ENCODE measurements around the gene ROPN1B. TPM values are rescaled to one million over a fixed set of nuclear protein-coding genes. Genes with fewer than 3 reads are reported as not detected.
A peak's percentile ranks its signal among the peaks of the same experiment; 100 is the strongest.
"Not testable (repeated sequence)": the region's sequence is repeated elsewhere in the genome, so short reads cannot be mapped to it uniquely, and the experiment has no call there.

ROPN1B gene
- total and polyA plus RNA-seq, 11 donors = 1.1 to 8.1 (median 2.0) TPM

DNA sequence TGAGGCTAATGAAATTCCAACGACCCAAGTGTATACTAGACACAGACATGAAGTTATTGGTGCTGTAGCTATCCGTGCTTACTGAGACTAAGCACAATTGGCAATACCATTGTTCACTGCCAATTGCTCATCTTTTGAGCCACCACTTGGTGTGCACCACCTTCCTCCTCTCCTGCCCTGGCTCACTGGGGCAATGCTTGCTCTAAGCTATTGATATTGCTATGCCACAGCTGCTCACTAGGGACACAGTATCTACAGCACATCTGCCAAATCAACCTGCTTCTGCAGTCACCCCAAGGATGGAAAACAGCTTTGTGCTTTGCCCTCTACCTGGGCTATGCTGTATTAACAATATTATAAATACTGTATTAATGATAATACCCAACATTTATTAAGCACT is 16.0 kb downstream of the ROPN1B start:
- intact Hi-C loops (cut with DNase I) = loop anchor here in 1 of 10 donors (10.0 kb wide), 1 partner anchor 100 kb away; the partner anchor contains the start of gene SLC41A3
- not testable (repeated sequence) for H3K27me3 ChIP-seq, H3K4me1 ChIP-seq, H3K36me3 ChIP-seq, H3K4me3 ChIP-seq, DNase-seq, H3K9me3 ChIP-seq, ATAC-seq, H3K27ac ChIP-seq
- 92 to 97% (median 93%) methylated on average over 2 of the region's 2 CpGs for WGBS, 4 donors

DNA sequence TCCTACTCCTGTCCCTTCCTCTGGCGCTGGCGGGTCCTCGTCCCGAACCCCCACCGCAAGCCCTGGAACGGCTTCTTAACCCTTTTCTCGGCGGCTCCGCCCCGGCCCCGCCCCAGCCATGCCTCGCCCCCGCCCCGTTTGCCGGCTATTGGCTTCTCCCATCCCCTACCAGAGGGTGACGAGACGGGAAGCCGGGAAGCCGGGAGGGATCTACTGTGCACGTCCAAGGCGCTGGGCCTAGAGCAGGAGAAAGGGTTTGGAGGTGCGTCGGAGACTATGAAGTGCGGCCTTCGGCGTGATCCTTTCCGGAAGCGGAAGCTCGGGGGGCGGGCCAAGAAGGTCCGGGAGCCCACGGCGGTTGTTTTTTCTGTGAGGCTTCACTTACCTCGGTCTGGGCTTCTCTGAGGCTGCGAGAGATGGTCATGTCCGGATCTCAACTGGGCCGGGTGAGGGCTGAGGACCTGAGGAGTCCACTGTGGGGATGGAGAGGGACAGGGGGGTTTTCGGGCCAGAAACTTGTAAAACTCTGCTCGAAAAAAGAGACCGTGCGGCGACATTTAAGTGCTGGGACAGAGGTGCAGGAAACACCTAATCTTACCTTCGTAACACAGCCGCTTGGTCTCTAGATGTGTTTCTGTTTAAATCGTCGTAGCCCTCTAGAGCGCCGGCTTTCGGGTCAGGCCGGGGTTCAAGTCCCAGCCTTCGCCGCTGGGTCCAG is 21.4 kb downstream of the ROPN1B start:
- peak; percentile 89 to 96 (median 93) for DNase-seq
- Histone ChIP-seq H3K36me3 (no peaks in the 10 kb centered on the region), H3K27me3 (no peaks in the 10 kb centered on the region), H3K4me1 (peaks cover 0 to 15% (median 5%) of the 10 kb centered on the region in 12 donors), H3K9me3 (no peaks in the 10 kb centered on the region), H3K4me3 (peak overlapping the region; percentile 30 to 94 (median 60)), H3K27ac (peak overlapping the region in 10 of 12 donors; percentile 16 to 85 (median 80))
- ATAC-seq = peak; percentile 94 to 100 (median 100)
- TF ChIP-seq, protein P1, sequence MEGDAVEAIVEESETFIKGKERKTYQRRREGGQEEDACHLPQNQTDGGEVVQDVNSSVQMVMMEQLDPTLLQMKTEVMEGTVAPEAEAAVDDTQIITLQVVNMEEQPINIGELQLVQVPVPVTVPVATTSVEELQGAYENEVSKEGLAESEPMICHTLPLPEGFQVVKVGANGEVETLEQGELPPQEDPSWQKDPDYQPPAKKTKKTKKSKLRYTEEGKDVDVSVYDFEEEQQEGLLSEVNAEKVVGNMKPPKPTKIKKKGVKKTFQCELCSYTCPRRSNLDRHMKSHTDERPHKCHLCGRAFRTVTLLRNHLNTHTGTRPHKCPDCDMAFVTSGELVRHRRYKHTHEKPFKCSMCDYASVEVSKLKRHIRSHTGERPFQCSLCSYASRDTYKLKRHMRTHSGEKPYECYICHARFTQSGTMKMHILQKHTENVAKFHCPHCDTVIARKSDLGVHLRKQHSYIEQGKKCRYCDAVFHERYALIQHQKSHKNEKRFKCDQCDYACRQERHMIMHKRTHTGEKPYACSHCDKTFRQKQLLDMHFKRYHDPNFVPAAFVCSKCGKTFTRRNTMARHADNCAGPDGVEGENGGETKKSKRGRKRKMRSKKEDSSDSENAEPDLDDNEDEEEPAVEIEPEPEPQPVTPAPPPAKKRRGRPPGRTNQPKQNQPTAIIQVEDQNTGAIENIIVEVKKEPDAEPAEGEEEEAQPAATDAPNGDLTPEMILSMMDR (IDR thresholded peaks at IDR 0.05) = no peak
- peak in 1 of 2 donors; percentile 48 for TF ChIP-seq POLR2A (IDR thresholded peaks at IDR 0.05)
- WGBS, 4 donors = 3 to 15% (median 3%) methylated on average over 49 to 52 of the region's 52 CpGs
- intact Hi-C loops (cut with DNase I) = loop anchor here in 3 of 10 donors (2.0 to 5.0 kb wide), 2 partner anchors 16 to 92 kb away; partner anchors contain the start of gene SLC41A3 (in 3 of the 3)

DNA sequence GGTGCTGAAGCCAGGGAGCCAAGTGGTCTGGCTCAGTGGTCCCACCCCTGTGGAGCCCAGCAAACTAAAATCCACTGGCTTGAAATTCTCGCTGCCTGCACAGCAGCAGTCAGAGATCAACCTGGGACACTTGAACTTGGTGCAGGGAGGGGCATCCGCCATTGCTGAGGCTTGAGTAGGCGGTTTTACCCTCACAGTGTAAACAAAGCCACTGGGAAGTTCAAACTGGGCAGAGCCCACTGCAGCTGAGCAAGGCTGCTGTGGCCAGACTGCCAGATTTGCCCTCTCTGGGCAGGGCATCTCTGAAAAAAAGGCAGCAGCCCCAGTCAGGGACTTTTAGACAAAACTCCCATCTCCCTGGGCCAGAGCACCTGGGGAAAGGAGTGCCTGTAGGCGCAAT is 27.8 kb downstream of the ROPN1B start:
- H3K27me3 ChIP-seq; H3K27ac ChIP-seq; H3K4me3 ChIP-seq; H3K4me1 ChIP-seq; intact Hi-C loops (cut with DNase I); ATAC-seq; H3K36me3 ChIP-seq; DNase-seq: not testable (repeated sequence)
- 93 to 96% (median 96%) methylated on average over 4 of the region's 4 CpGs for WGBS, 4 donors
- peaks cover 0 to 34% (median 2%) of the 10 kb centered on the region in 12 donors for H3K9me3 ChIP-seq

DNA sequence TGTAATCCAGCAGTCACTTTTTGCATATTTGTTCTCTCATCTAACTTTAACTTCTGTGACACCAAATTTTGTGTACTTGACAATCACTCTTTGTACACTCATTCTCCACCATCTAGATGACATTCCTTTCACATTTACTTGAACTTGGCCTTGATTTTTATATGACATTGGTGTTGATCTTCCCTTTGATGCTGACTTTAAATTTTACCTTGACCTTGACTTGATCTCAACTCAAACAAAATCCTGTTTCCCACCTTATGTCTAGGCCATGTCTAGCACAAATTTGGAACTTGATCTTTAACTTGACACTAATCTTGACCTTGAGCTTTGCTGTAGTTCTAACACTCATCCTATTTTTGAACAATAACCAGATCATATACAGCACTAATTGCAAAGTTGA is 33.2 kb downstream of the ROPN1B start:
- TF ChIP-seq, protein P1 (IDR thresholded peaks at IDR 0.05) = no peak
- TF ChIP-seq POLR2A (IDR thresholded peaks at IDR 0.05) = no peak

DNA sequence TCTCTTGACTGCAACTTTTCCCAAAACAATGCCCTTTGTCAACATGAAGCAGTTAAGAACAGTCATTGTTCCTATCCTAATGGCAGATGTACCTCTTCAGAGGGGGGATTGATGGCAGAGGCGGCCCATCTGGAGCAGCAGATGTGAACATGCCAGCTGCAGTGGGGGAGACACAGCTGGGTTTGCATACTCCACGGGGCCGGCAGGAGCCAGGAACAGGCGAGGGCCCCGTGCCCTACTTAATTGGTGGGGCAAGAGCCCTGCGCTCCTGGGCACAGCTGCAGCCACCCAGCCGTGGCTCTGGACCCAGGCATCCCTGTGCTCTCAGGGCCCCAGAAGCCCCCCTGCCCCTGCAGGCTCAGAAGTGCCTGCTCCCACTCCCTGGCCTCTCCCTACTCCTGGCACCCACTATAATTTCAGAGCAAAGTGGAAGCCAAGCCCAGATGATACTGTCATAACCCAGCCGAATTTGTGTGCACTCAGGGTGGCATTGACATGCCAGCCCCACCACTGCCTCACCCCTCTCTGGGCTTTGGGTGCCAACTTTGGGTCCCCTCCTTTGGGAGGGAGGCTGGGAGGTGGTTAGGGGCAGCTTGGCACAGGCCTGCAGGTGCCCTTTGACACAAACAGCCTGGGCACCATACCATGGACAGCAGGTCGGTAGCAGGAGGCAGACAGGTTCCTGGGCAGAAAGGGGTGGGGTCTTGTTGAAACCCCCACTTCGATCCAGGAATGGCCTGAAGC is 34.6 kb downstream of the ROPN1B start:
- WGBS, 4 donors = 88 to 95% (median 95%) methylated on average over 8 to 10 of the region's 10 CpGs
- intact Hi-C loops (cut with DNase I) = no loop called here
- Histone ChIP-seq H3K4me1 (peaks cover 0 to 14% (median 0%) of the 10 kb centered on the region in 12 donors), H3K27ac (no peak overlapping the region), H3K36me3 (peaks cover 0 to 34% (median 21%) of the 10 kb centered on the region in 9 donors), H3K9me3 (peaks cover 0 to 35% (median 2%) of the 10 kb centered on the region in 12 donors), H3K27me3 (no peaks in the 10 kb centered on the region), H3K4me3 (no peak overlapping the region)
- DNase-seq (peak in 1 of 5 donors; percentile 45), ATAC-seq (no peak)
- TF ChIP-seq, protein P1 (IDR thresholded peaks at IDR 0.05) = no peak
- no peak for TF ChIP-seq POLR2A (IDR thresholded peaks at IDR 0.05)

More for the DNA sequence above, 33.2 kb downstream of the ROPN1B start:
- DNase-seq (no peak), ATAC-seq (no peak)
- Histone ChIP-seq H3K9me3 (peaks cover 0 to 41% (median 2%) of the 10 kb centered on the region in 12 donors), H3K27me3 (no peaks in the 10 kb centered on the region), H3K27ac (no peak overlapping the region), H3K36me3 (peaks cover 0 to 19% (median 9%) of the 10 kb centered on the region in 9 donors), H3K4me3 (no peak overlapping the region), H3K4me1 (peaks cover 0 to 14% (median 0%) of the 10 kb centered on the region in 12 donors)
- intact Hi-C loops (cut with DNase I) = no loop called here
